Islet of Langerhans (tissue), 1 donor: Measurements from ENCODE around the gene NBPF4.
A peak's percentile ranks its signal among the peaks of the same experiment; 100 is the strongest.
"Not testable (repeated sequence)": the region's sequence is repeated elsewhere in the genome, so short reads cannot be mapped to it uniquely, and the experiment has no call there.

ENCODE experiments used
- FAIRE-seq: peaks from one replicate; lab custom pipeline; 2011; peaks lifted over from hg19 to GRCh38; lab: Jason Lieb, UNC

Gene NBPF4

GRCh38 chr1:108209456-108210108 lies 34.3 kb downstream of the NBPF4 start:
- FAIRE-seq = no peak

- no peak for FAIRE-seq
Observed at GRCh38 chr1:108208724-108209446, 35.0 kb downstream of the NBPF4 start.

GRCh38 chr1:108203582-108203981 lies 40.3 kb downstream of the NBPF4 start:
- FAIRE-seq = not testable (repeated sequence)

GRCh38 chr1:108201687-108202086 lies 42.2 kb downstream of the NBPF4 start:
- FAIRE-seq = no peak

- no peak for FAIRE-seq
Observed at GRCh38 chr1:108200687-108201051, 43.2 kb downstream of the NBPF4 start.

GRCh38 chr1:108199781-108200686 lies 43.8 kb downstream of the NBPF4 start, which contains the start of gene SLC25A24:
Gene SLC25A24 (minus strand): TSS chr1:108200343. CDS start chr1:108200138, 205 bp downstream.
- FAIRE-seq = no peak

GRCh38 chr1:108199201-108199691 lies 44.6 kb downstream of the NBPF4 start:
- FAIRE-seq = no peak

- FAIRE-seq = no peak
Observed at GRCh38 chr1:108194051-108194450, 49.8 kb downstream of the NBPF4 start.

GRCh38 chr1:108193333-108193732 lies 50.5 kb downstream of the NBPF4 start:
- FAIRE-seq = no peak

GRCh38 chr1:108192581-108192980 lies 51.3 kb downstream of the NBPF4 start:
- FAIRE-seq = no peak

- FAIRE-seq = no peak
Observed at GRCh38 chr1:108190686-108191416, 53.0 kb downstream of the NBPF4 start.

- FAIRE-seq = no peak
Observed at GRCh38 chr1:108190001-108190634, 53.8 kb downstream of the NBPF4 start.

GRCh38 chr1:108188801-108189200 lies 55.1 kb downstream of the NBPF4 start:
- FAIRE-seq = no peak

GRCh38 chr1:108182959-108183700 lies 60.7 kb downstream of the NBPF4 start:
- peak; percentile 5 for FAIRE-seq

- FAIRE-seq = no peak
Observed at GRCh38 chr1:108179018-108179417, 64.9 kb downstream of the NBPF4 start.
